HG03457 (cell line): ENCODE measurements around the gene NDRG3.
A peak's percentile ranks its signal among the peaks of the same experiment; 100 is the strongest.

ENCODE experiments used
- ATAC-seq: cut with Tn5 transposase; IDR thresholded peaks from one replicate; pipeline ENCODE4 v1.9.1; 2021; ENCODE audit warnings: moderate number of reproducible peaks; ENCODE audit not compliant: unreplicated experiment

The NDRG3 gene

DNA sequence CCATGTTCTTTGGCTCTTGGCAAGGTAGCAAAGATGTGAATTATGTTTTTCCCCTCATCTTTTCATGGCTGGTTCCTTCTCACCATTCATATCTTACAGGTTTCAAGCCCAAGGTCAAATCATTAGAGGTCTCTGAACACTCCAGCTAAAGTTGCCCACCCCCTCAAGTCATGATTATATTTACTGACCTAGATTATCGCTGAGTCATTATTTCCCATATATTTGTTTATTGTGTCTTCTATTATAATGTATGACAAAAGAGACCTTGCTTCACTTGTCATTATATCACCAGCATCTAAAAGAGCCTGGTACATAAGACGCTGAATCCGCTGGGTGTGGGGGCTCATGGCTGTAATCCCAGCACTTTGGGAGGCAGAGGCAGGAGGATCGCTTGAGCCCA, 15.2 kb upstream of the NDRG3 start:
- ATAC-seq: no peak

DNA sequence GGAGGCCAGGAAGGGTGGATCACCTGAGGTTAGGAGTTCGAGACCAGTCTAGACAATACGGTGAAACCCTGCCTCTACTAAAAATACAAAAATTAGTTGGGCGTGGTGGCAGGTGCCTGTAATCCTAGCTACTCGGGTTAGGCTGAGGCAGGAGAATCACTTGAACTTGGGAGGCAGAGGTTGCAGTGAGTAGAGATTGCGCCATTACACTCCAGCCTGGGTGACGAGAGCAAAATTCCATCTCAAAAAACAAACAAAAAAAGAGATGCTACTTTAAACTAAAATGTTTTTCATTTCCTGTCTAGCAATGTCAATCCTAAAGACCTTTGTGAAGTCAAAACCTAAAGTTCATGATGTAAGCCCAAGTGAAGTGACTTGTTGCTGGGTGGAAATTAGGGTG, 14.8 kb upstream of the NDRG3 start:
- no peak for ATAC-seq

DNA sequence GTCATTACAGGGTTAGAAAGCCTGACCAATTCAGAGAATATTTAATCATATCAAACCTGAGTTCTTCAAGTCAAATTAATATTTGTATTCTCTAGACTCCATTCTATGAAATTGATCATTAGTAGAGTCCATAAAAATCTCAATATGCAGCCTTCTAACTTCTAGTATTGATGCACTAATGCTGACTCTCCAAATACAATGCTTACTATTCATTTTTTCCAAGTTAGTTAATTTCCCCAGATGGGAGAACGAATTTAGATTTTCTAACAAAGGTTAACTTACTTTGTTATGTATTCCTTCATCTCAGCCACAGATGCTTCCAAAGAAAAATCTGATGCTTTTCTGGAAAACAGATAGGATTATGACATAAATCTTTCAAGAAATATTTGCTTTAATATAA, 12.4 kb upstream of the NDRG3 start:
- no peak for ATAC-seq

DNA sequence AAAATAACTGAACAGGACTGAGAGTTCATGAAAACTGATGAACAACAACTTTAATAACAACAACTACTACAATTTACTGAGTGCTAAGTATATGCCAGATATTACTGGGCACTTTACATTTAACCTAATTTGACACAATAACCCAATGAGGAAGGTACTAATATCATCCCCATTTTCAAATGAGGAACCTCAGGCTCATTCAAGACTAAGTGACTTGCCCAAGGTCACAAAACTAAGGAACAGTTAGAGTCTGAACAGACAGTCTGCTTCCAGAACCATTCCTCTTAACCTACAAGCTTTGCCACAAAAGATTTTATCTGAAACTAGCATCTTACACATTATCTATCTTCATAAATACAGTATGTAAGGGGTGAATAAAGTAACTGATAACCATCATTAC, 10.6 kb upstream of the NDRG3 start:
- ATAC-seq: no peak

DNA sequence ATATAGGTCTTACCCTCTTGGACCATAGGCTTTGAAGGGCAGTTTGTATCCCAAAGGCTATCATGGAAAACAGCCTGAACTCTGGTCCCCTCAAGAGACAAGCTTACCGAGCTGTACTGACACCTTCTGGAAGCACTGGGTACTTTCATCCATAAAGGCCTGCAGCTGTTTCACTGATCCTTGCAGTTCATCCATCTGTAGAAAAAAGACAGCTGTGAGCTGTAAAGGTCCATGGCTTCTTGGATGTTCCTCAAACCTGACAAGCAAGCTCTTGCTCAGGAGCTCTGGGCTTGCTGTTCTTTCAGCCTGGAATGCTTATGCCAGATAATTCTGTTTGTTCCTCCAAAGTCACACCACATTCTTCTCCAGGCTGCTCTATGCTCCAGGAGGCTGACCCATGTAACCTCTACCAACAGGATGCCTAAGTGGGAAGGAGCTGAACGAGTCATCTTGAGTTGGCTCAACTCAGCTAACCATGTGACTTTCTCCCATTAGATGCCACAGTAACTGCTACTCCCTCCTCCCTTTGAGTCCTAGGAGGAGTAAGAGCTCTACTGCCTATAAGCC, 8.8 kb upstream of the NDRG3 start:
- ATAC-seq: no peak

DNA sequence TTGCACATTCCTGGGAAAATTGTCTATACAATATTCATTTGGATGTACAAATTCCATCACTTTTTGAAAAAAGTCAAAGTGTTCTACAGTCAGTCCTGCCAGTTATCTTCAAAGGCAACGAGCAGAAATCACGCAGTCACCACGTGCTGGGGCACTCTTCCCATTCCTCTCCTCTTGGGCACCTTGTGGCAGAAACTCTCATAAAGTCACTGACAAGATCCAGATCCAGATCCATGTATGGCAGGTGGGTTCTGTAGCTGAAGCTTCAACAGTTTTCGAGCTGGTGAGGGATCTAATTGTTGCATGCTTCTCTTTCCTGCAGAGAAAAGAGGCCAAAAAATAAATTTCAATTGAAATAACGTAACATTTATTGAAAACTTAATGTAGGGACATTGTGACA, 6.7 kb upstream of the NDRG3 start:
- no peak for ATAC-seq

DNA sequence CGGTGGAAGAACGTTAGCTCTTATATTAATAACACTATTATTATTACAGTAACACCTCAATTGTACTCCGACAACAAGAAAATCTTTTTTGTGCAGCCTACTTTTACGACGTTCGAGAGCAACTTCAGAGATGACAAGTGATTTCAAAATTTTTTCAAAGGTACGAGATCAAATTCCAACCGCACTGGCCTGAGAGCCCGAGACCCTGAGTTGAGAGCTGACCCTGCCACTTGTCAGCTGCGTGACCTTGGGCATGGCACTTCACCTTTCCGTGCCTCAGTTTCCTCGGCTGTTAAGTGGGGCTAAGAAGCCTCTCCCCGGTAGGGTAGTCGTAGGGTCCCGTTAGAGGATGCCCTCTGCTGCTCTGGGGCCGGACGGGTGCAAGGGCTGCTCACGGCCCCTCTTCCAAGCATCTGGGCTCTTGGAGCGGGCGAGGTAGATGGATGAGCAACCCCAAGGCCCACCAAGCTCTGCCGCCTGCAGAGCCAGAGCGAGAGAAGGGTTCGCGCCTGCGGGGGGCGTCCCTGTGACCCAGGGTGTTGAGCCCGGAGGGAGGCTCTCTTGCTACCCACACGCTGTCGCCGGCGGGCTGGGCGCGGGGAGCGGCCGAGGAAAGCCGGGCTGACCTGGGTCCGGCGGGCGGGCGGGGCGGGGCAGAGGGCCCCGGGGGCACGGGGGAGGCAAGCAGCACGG, 510 bp downstream of the NDRG3 start:
- ATAC-seq: peak; percentile 35

DNA sequence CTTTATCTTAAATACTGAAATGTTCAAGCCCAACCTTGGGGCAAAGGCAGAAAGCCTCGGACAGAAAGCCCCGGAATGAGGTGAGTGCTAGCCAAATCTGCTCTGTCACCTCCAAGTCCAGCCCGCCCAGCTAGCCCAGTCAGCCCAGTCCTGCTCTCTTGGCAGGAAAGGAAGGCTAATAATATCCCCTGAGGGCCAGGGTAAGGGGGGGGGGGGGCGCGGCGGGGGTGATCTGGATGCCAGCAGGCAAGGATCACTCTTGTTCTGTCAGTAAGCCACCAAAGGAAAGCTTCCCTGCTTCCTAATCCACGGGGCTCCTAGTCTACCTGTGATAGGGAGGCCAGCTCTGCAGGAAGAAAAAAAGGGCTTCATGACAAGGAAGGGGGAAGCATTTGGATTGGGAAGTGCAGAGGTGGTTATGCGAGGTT, 1.1 kb downstream of the NDRG3 start:
- no peak for ATAC-seq

DNA sequence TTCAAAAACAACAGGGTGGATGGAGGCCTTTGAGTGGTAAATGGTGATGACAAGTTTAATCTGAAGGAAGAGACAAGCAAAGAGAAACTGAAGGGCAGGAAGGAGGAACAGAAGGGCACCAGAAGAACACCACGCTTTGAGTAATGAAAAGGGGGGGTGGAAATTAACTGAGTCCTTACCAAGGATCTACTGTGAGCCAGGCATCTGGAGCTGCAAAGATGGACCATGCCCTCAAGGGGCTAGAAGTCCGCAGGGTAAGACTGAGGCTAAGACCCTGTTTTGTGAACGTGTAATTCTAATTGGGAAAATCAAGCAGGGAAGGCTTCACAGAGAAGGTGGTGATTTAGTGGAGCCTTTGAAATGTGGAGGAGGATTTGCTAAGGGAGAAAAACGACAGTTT, 1.6 kb downstream of the NDRG3 start:
- no peak for ATAC-seq

DNA sequence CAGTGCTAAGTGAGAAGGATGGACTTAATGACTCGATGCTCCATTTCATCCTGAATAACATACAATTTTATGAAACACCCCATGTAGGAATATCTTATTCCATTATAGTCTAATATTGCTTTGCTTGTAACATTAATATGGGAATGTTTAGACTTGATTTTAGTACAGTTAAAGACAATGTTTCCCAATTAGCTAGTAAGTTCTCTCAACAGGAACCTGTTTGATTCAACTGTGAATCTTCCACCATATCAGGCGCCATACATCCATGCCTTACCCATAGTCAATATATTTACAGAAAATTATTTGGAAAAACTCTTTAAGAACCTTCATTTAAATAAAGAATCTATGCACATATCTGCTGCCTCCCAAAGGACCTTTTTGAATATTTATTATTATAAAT, 3.3 kb downstream of the NDRG3 start:
- ATAC-seq: no peak

DNA sequence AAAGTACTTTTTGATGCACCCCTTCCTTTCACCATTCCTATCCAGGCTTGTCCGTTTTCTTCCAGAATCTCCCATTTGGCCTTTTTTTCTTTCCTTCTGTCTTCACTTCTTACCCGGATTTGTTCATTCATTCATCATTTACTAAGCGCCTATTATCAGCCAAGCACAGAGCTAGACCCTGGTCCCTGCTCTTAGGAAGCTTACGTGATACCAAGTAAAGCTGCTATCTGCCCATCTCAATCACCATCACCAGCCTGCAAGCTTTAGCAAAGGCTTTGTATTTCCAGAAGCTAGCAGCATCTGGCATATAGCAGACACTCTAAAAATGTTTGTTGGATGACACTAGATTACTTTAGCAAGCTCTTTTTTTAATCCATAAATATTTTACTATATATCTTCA, 4.8 kb downstream of the NDRG3 start:
- ATAC-seq: no peak

DNA sequence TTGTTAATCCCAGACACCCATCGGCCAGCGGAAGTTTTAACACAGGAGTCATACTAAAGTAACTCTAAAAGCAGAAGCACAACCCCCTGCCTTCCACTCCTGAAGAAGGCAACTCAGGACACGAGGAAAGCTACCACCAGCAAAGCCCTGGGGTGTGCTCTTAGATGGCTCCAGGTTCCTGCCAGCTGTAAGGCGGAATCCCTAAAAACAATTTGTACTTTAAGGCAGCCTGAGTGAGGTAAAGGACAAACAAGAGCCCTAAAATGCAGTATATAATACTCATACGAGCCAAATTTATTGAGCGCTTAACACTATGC, 8.7 kb downstream of the NDRG3 start:
- ATAC-seq: no peak

DNA sequence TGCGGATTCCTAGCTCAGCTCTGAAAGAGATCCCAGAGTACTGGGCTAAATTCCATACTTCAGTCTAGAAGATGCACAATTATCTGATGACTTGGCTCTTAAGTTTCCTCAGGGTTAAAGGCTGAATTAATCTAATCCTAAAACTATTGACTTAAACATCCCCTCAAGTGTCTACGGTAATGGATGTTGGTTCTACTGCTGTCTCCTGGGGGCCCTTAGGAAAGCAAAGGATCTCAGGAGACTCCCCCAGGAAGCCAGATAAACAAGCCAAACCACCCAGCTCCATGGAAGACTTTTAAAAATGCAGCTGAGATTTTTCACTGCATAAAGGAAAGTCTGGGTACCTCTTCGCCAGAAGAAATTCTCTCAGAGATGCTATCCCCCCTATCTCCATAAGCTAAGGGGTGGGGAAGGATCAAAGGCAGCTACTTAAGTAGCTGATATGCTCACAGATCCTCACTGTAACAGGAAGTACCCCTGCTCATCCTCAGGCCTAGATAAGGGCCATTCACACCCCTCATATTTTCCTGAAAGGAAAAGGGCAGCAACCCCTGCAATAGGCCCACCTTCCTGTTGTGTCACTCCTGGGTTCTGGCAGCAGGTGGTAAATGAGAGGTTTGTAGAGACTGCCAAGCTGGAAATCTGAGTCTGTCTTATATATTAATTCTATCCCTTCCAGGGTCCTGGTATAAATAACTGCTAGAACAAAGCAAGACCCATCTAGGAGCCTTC, 9.3 kb downstream of the NDRG3 start:
- ATAC-seq: no peak

DNA sequence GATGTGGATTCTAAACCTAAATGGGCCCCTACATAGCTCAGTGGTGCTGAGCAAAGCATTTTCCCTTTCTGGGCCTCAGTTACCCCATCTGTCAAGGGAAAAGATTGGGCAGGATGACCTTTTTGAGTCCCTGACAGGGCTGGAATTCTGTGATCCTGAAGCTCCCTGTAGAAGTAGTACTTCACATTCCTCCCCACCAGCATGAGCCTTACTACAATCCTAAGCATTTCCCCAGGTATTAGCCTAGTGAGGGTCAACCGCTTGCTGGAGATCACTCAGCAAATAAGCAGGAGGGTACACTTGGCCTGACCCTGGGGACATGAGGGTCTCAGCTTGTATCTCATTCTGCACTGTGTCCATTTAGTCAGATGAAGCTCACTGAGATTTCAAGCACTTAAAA, 13.4 kb downstream of the NDRG3 start:
- no peak for ATAC-seq

DNA sequence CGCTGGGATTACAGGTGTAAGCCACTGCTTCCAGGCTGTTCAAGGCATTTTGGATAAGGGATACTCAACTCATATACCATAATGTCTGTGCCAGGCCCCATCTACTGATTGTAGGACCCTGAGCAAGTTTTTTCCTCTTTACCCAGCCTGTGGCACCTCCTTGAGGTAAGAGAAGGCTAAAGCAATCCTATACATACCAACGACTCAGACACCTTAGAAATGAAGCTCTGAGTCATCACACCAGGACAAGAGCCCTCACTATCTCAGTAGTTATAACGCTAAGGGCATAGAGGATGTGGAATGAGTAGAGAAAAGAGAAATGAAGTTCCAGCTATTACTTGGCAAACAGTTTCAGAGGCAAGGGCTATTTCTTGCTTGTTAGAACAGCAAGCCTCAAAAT, 16.9 kb downstream of the NDRG3 start:
- ATAC-seq: no peak

DNA sequence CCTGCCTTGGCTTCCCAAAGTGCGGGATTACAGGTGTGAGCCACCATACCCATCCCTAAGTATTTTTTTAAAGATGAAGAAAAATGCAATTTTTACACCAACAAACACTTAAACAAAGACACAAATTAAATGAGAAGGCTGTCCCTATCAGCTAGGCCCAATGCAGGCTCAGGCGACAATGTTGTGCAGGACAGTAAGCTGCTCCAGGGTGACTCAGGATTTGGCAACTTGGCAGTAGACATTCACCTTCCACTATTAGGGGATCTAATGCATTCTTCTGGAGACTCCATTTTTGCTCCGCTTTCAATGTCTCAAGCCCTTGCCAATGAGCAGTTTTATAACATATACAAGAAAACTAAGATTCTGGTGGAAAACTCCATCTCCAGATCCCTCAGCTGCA, 19.7 kb downstream of the NDRG3 start:
- ATAC-seq: no peak

DNA sequence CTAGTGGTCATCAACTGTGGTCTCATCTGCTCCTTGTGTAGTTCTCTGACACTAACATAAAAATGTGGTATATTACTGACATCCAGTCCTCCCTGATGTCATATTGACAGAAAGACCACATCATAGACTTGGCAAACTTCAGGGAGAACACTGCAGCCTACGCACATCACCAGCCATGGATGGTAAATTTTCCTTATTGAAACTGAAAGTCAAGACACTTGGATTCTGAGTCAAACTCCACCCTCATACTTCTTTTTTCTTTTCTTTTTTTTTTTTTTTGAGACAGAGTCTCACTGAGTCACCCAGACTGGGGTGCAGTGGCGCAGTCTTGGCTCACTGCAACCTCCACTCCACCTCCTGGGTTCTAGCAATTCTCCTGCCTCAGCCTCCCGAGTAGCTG, 25.4 kb downstream of the NDRG3 start:
- no peak for ATAC-seq

DNA sequence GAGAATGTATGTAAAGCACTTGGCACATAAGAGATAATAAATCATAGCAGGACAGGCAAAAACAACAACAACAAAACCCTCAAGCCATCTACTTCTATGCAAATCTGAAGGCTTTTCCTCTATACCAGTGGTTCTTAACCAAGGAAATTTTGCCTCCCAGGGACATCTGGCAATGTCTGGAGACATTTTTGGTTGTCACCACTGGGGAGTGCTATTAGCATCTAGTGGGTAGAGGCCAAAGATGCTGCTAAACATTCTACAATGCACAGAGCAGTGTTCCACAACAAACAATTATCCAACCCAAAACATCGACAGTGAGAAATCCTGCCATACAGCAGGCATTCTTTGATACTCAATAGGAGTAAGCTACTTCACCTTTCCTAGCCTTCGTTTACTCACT, 28.2 kb downstream of the NDRG3 start:
- no peak for ATAC-seq

DNA sequence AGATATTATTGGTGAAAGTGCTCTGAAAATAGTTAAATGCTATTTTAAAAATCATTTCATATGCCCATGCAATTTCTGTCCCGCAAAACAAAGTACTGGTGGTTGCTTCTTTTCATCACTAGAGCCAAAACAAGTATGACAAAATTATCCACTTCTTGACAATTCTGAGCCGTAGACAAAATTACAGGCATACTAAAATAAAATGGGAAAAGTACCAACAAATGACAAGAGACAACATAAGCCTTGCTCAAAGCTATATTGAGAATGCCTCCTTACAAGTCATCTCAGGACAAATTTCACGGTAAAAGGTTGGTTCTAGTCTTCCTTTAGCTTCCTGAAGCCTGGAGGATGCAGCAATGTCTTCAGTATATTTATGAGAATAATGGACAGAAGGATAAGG, 28.9 kb downstream of the NDRG3 start:
- ATAC-seq: no peak

DNA sequence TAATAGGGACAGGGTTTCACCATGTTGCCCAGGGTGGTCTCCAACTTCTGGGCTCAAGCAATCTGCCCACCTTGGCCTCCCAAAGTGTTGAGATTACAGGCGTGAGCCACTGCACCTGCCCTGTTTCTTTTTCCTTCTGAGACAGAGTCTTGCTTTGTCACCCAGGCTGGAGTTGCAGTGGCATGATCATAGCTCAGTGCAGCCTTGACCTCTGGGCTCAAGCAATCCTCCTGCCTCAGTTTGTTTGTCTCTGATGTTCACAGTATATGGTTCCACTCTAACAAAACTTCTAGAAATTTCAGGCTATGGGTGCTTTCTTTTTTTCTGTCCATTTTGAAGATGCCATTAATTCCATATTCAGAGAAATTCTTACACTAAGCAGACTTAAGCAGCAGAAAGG, 33.1 kb downstream of the NDRG3 start:
- ATAC-seq: no peak

DNA sequence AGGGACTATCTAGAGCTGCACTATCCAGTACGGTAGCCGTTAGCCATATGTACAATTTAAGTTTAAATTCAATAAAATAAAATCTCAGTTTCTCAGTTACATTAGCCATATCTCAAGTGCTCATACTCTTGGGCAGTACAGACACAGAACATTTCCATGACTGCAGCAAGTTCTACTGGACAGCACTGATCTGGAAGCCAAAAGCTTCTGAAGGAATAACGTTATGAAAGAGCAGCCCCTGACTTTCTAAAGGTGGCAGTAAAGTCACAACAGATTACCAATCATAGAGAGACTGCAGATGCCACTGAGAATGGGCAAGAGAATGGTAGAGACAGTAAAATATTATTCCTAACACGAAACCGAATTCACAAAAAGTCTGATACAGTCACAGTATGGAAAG, 36.8 kb downstream of the NDRG3 start:
- no peak for ATAC-seq

DNA sequence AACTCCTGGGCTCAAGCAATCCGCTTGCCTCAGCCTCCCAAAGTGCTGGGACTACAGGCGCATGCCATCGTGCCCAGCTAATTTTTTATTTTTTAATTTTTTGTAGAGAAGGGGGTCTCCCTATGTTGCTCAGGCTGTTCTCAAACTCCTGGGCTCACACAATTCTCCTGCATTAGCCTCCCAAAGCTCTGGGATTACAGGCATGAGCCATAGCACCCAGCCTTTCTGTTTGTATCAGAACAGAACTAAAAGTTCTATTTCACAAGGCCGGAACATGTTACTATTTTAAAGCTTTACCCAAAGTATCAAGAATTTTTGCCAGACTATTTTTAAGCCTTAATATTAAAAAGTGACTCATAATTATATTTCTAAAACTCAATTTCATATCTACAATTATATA, 42.4 kb downstream of the NDRG3 start:
- no peak for ATAC-seq

DNA sequence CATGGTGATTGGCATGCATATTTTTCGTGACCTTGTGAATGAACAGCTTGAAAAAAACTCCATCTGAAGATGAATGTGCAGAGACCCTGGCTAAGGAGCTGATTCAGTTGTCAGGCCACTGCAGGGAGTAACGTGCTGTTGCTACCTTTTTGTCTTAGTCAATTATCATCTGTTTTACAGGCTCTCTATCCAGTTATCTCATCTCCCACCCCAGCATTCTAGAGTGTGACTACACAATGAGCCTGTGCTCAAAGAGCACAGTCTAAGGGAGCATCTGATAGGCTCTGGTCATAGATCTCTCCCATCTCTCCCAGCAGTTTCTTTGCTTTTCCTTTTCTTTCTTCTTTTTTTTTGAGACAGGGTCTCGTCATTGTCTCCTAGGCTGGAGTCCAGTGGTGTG, 45.5 kb downstream of the NDRG3 start:
- no peak for ATAC-seq
